Kidney (tissue), 14 donors: Measurements from ENCODE around the gene GLRX3. TPM values are rescaled to one million over a fixed set of nuclear protein-coding genes. Genes with fewer than 3 reads are reported as not detected.

Source experiments
- DNase-seq, 5 donors: peaks; one replicate each; pipeline ENCODE4 v3.0.0-alpha.2; 2013 to 2020
- FAIRE-seq: peaks from 2 replicates; lab custom pipeline; 2012; peaks lifted over from hg19 to GRCh38; lab: Jason Lieb, UNC
- H3K27ac ChIP-seq, 2 donors: one replicate each; pipeline ENCODE4 v1.7.0; 2013; ENCODE audit warnings: low read depth in 2 of 2, low read length in 2 of 2, inconsistent platforms in 1 of 2
- H3K27me3 ChIP-seq: one replicate; pipeline ENCODE4 v1.7.1; 2013; ENCODE audit warnings: low read length, inconsistent platforms; ENCODE audit not compliant: control insufficient read depth, insufficient read depth
- H3K36me3 ChIP-seq, 3 donors: one replicate each; pipeline versions ENCODE4 v1.7.0 to v1.7.1; 2013; ENCODE audit warnings: low read length in 3 of 3, control low read depth in 1 of 3, inconsistent platforms in 1 of 3; ENCODE audit not compliant: insufficient read depth in 3 of 3, control insufficient read depth in 2 of 3
- H3K4me1 ChIP-seq, 3 donors: one replicate each; pipeline versions ENCODE4 v1.7.0 to v1.7.1; 2013; ENCODE audit warnings: low read length in 3 of 3, inconsistent platforms in 1 of 3, low read depth in 1 of 3; ENCODE audit not compliant: control insufficient read depth in 2 of 3, insufficient read depth in 2 of 3
- H3K4me3 ChIP-seq, 3 donors: one replicate each; pipeline versions ENCODE4 v1.7.0 to v1.8.1; 2013; ENCODE audit warnings: low read length in 3 of 3, control low read depth in 1 of 3, inconsistent platforms in 1 of 3
- H3K9ac ChIP-seq, 3 donors: one replicate each; pipeline versions ENCODE4 v1.7.0 to v1.7.1; 2013; ENCODE audit warnings: low read length in 3 of 3, control low read depth in 1 of 3, inconsistent platforms in 1 of 3
- H3K9me3 ChIP-seq, 3 donors: one replicate each; pipeline versions ENCODE4 v1.7.0 to v1.7.1; 2013; ENCODE audit warnings: low read length in 3 of 3, control low read depth in 1 of 3, inconsistent platforms in 1 of 3; ENCODE audit not compliant: control insufficient read depth in 2 of 3, insufficient read depth in 1 of 3
- CTCF ChIP-seq: IDR thresholded peaks from 3 replicates; pipeline ENCODE4 v1.5.1; 2012; ENCODE audit warnings: mild to moderate bottlenecking, moderate library complexity, borderline replicate concordance; ENCODE audit not compliant: insufficient read depth; ENCODE audit errors: extremely low read depth
- intact Hi-C: fragments of 100-400 bp; cut with DNase I; formaldehyde crosslinking; loops from one replicate; pipeline ENCODE4 v1.11.1; 2022
- polyA plus RNA-seq: library from polyadenylated mRNA; stranded (reverse); fragments of 350-450 nt; fragmentation: Illumina TruSeq; extraction: RNeasy Lipid Tissue Mini Kit (QIAGEN cat#74804); gene quantifications from one replicate; pipeline ENCODE4 v1.2.3, GENCODE V29; 2014; ENCODE audit warnings: low read depth, low replicate concordance; ENCODE audit not compliant: insufficient read depth
- total RNA-seq: library from RNA; stranded (reverse); fragmentation: NEBNext Ultra II Directional; extraction: Animal tissue kit (Norgen Biotek cat#: 25700); gene quantifications from one replicate; pipeline ENCODE4 v1.2.1, GENCODE V29; 2021
- donor health status: control.
- donor health status: control.
- donor health status: control.
- donor health status: control.
- donor health status: control.
- donor health status: DM: yes; HTN: yes; CAD: no.
- donor health status: Normal renal cell carcinoma (clear cell type).

The GLRX3 gene
- total and polyA plus RNA-seq, 2 donors from 2014 or later, result 52.5 to 70.4 TPM

DNA sequence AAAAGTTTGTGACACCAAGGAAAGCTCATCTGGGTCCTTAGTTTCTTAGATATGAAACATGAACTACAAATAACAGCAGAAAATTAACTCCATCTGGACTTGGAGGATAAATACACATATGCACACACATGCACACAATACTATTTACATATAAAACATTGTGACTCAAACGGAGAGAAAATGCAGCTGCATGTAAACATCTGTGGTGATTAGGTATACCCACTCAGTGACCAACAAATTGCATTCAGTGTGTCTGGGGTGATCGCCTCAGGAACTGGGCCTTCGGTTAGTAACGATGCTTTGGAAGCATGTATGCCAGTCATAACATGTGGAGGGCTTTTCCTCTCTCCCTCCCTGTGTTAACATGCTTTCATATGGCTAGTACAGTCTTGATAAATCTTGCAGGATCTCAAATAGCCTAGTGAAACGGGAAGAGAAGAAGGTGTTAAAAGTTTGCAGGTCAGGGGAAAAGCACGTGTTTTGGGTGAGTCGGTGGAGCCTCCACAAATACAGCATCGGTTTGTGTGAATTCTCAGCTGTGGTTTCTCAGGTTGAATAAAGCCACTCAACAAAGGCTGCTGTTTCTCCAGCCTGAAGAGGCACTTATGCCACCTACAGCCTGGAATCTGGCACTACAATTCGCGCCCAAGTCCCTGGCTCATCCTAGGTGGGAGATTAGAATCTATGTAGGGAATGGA, 8.7 kb upstream of the GLRX3 start:
- H3K27me3 ChIP-seq, result no peaks in the 10 kb centered on the region
- FAIRE-seq, result peak; percentile 42

GRCh38 chr10:130128062-130128781, 8.0 kb upstream of the GLRX3 start:
- Histone ChIP-seq H3K27me3 (no peaks in the 10 kb centered on the region), H3K36me3 (no peaks in the 10 kb centered on the region), H3K4me3 (no peak overlapping the region), H3K27ac (no peak overlapping the region), H3K9me3 (no peaks in the 10 kb centered on the region), H3K4me1 (peaks cover 0 to 5% (median 0%) of the 10 kb centered on the region in 3 donors), H3K9ac (no peak overlapping the region)
- DNase-seq (peak in 1 of 5 donors; percentile 14), FAIRE-seq (no peak)
- intact Hi-C loops, result no loop called here
- no peak for TF ChIP-seq CTCF

More for the DNA sequence above, 8.7 kb upstream of the GLRX3 start:
- peak; percentile 76 for TF ChIP-seq CTCF
- Histone ChIP-seq H3K9me3 (no peaks in the 10 kb centered on the region), H3K36me3 (no peaks in the 10 kb centered on the region), H3K9ac (no peak overlapping the region), H3K27ac (no peak overlapping the region), H3K4me3 (no peak overlapping the region), H3K4me1 (peaks cover 0 to 5% (median 0%) of the 10 kb centered on the region in 3 donors)
- DNase-seq, result peak in 4 of 5 donors; percentile 64 to 90 (median 81)
- intact Hi-C loops, result no loop called here

GRCh38 chr10:130128922-130129321, 7.3 kb upstream of the GLRX3 start:
- no peak overlapping the region for H3K4me3 ChIP-seq
- no peak for FAIRE-seq
- H3K9me3 ChIP-seq, result no peaks in the 10 kb centered on the region
- no peak overlapping the region for H3K9ac ChIP-seq
- no peaks in the 10 kb centered on the region for H3K36me3 ChIP-seq
- no peak for TF ChIP-seq CTCF
- peaks cover 0 to 5% (median 0%) of the 10 kb centered on the region in 3 donors for H3K4me1 ChIP-seq
- no peak overlapping the region for H3K27ac ChIP-seq
- no peaks in the 10 kb centered on the region for H3K27me3 ChIP-seq
- intact Hi-C loops, result no loop called here
- DNase-seq, result peak in 1 of 5 donors; percentile 54
